ENCODE data around the gene APELA.
A peak's percentile ranks its signal among the peaks of the same experiment; 100 is the strongest.
"Not testable (repeated sequence)": the region's sequence is repeated elsewhere in the genome, so short reads cannot be mapped to it uniquely, and the experiment has no call there.

The APELA gene

GRCh38 chr4:164933244-164933643, 56.3 kb downstream of the APELA start:
- H3K9ac ChIP-seq (ENCODE audit: low read length) = no peak overlapping the region
- H3K27me3 ChIP-seq (replicated peaks; ENCODE audit: insufficient read depth, low read length) = no peaks in the 10 kb centered on the region
- no peaks in the 10 kb centered on the region for H3K36me3 ChIP-seq (replicated peaks; ENCODE audit: insufficient read depth, low read length)
- H2AFZ ChIP-seq (ENCODE audit: low read length) = no peak overlapping the region
- DNase-seq = no peak
- no peaks in the 10 kb centered on the region for H4K20me1 ChIP-seq (ENCODE audit: insufficient read depth, low read length)
- no peak overlapping the region for H3K4me2 ChIP-seq (ENCODE audit: low read depth, low read length)
- no peaks in the 10 kb centered on the region for H3F3A ChIP-seq (ENCODE audit: insufficient read depth, low read length)
- no peaks in the 10 kb centered on the region for H3K9me2 ChIP-seq (replicated peaks; ENCODE audit: insufficient read depth, low read length)
- no peak overlapping the region for H3K4me3 ChIP-seq (ENCODE audit: low read length)
- H3K9me3 ChIP-seq (replicated peaks; ENCODE audit: insufficient read depth, low read length) = no peaks in the 10 kb centered on the region
- peaks cover 22% of the 10 kb centered on the region for H3K4me1 ChIP-seq (ENCODE audit: low read length)
- TF ChIP-seq EZH2 (optimal IDR thresholded peaks at IDR 0.05; ENCODE audit: low read depth, low read length) (no peak), EZH2phosphoT487 (IDR thresholded peaks at IDR 0.05; ENCODE audit: low read length) (no peak), CTCF (IDR thresholded peaks at IDR 0.05; ENCODE audit: low read length) (no peak)
- H3K79me2 ChIP-seq (ENCODE audit: low read length) = no peaks in the 10 kb centered on the region
- H3K27ac ChIP-seq (ENCODE audit: low read length) = no peak overlapping the region

DNA sequence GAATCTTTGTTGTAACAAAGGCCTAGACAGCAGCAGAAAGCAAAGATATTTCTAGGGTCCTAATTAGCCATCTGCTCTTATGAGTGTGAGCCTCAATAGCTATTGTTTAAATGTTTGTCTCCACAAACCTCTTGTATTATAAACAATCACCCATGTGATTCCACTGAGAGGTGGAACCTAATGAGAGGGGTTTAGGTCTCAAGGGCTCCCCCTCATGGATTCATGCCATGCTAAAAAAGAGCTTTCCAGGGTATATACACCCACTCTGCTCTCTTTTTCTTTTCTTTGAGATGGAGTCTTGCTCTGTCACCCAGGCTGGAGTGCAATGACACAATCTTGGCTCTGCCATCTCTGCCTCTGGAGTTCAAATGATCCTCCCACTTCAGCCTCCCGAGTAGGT, 58.4 kb downstream of the APELA start:
- Histone ChIP-seq H3K4me2 (ENCODE audit: low read depth, low read length) (no peak overlapping the region), H3F3A (ENCODE audit: insufficient read depth, low read length) (no peaks in the 10 kb centered on the region), H3K9me2 (replicated peaks; ENCODE audit: insufficient read depth, low read length) (no peaks in the 10 kb centered on the region), H3K79me2 (ENCODE audit: low read length) (no peaks in the 10 kb centered on the region), H3K27me3 (replicated peaks; ENCODE audit: insufficient read depth, low read length) (no peaks in the 10 kb centered on the region), H3K4me1 (ENCODE audit: low read length) (peaks cover 22% of the 10 kb centered on the region), H2AFZ (ENCODE audit: low read length) (no peak overlapping the region), H4K20me1 (ENCODE audit: insufficient read depth, low read length) (no peaks in the 10 kb centered on the region), H3K27ac (ENCODE audit: low read length) (no peak overlapping the region), H3K4me3 (ENCODE audit: low read length) (no peak overlapping the region), H3K36me3 (replicated peaks; ENCODE audit: insufficient read depth, low read length) (no peaks in the 10 kb centered on the region), H3K9ac (ENCODE audit: low read length) (no peak overlapping the region), H3K9me3 (replicated peaks; ENCODE audit: insufficient read depth, low read length) (no peaks in the 10 kb centered on the region)
- peak; percentile 26 for DNase-seq
- TF ChIP-seq EZH2 (optimal IDR thresholded peaks at IDR 0.05; ENCODE audit: low read depth, low read length) (no peak), CTCF (IDR thresholded peaks at IDR 0.05; ENCODE audit: low read length) (peak; percentile 28)

DNA sequence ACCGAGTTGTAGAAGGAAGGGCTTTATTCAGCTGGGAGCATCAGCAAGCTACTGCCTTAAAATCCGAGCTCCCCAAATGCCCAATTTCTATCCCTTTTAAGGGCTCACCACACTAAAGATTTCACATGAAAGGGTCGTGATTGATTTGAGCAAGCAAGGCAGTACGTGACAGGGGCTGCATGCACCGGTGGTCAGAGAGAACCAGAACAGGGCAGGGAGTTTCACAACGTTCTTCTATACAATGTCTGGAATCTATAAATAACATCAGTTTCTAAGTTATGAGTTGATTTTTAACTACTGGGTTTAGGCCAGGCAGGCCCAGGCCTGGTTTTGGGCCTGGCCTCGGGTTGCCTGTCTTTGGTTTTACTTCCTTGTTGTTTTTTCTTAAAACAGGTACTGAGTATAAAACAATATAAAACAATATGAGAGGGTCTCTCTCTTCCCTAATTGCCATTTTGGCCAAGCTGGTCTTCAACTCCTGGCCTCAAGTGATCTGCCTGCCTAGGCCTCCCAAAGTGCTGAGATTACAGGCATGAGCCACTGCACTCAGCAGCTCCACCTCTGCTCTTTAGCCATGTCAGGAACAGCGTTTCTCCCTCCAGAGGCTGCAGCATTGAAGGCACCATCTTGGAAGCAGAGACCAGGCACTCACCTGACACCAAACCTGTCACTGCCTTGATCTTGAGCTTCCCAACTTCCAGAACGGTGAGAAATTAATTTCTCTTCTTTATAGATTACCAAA, 59.1 kb downstream of the APELA start:
- not testable (repeated sequence) for DNase-seq; H3K9me2 ChIP-seq (replicated peaks; ENCODE audit: insufficient read depth, low read length); H3K9ac ChIP-seq (ENCODE audit: low read length); H3K9me3 ChIP-seq (replicated peaks; ENCODE audit: insufficient read depth, low read length); H3K27me3 ChIP-seq (replicated peaks; ENCODE audit: insufficient read depth, low read length); H4K20me1 ChIP-seq (ENCODE audit: insufficient read depth, low read length); H3K36me3 ChIP-seq (replicated peaks; ENCODE audit: insufficient read depth, low read length); H3K27ac ChIP-seq (ENCODE audit: low read length); H3F3A ChIP-seq (ENCODE audit: insufficient read depth, low read length); H3K4me3 ChIP-seq (ENCODE audit: low read length); H3K79me2 ChIP-seq (ENCODE audit: low read length); H3K4me2 ChIP-seq (ENCODE audit: low read depth, low read length)
- H3K4me1 ChIP-seq (ENCODE audit: low read length) = peaks cover 22% of the 10 kb centered on the region
- H2AFZ ChIP-seq (ENCODE audit: low read length) = peak overlapping the region; percentile 43; the same call in 1 of the 2 replicates

DNA sequence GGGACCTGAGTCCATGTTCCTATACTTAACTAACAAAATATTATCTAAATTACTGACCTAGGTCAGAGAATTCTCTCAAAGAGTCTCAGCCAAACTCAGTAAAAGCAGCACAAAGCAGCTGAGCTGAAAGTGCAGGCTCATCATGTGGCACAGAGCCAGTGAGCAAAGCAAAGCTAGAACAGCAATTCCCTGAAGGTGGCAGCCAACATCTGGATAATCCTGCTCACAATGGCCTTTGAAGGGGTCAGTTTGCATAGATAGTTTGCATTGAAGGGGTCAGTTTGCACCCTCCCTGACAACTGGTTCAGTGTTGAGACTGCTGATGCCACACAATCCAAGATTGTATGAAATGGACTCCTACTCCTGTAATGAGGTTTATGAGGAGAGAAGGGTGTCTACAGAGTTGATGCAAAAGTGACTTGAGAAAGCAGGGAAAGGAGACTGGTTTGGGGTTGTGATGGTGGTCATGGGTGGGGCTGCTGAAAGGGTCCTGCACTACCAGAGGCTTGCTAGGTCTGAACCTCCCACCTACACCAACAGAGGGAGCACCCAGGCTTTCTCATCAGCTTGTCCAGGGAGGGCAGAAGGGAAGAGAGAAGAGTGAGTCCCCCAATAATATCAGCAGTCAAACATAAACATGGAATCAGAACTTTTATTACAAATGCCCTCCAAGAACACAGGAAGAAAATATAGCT, 60.7 kb downstream of the APELA start:
- no peak overlapping the region for H3K4me3 ChIP-seq (ENCODE audit: low read length)

More for the DNA sequence above, 60.7 kb downstream of the APELA start:
- Histone ChIP-seq H3K27ac (ENCODE audit: low read length) (no peak overlapping the region), H3K9ac (ENCODE audit: low read length) (no peak overlapping the region), H3K4me1 (ENCODE audit: low read length) (peaks cover 22% of the 10 kb centered on the region), H2AFZ (ENCODE audit: low read length) (peak overlapping the region; percentile 14; the same call in 1 of the 2 replicates), H3K27me3 (replicated peaks; ENCODE audit: insufficient read depth, low read length) (no peaks in the 10 kb centered on the region), H3K9me3 (replicated peaks; ENCODE audit: insufficient read depth, low read length) (no peaks in the 10 kb centered on the region), H4K20me1 (ENCODE audit: insufficient read depth, low read length) (no peaks in the 10 kb centered on the region), H3K79me2 (ENCODE audit: low read length) (no peaks in the 10 kb centered on the region), H3F3A (ENCODE audit: insufficient read depth, low read length) (no peaks in the 10 kb centered on the region), H3K36me3 (replicated peaks; ENCODE audit: insufficient read depth, low read length) (no peaks in the 10 kb centered on the region), H3K9me2 (replicated peaks; ENCODE audit: insufficient read depth, low read length) (no peaks in the 10 kb centered on the region), H3K4me2 (ENCODE audit: low read depth, low read length) (no peak overlapping the region)
- TF ChIP-seq EZH2 (optimal IDR thresholded peaks at IDR 0.05; ENCODE audit: low read depth, low read length) (no peak), EZH2phosphoT487 (IDR thresholded peaks at IDR 0.05; ENCODE audit: low read length) (no peak), CTCF (IDR thresholded peaks at IDR 0.05; ENCODE audit: low read length) (peak; percentile 36)
- DNase-seq = peak; percentile 79

Measured in MM.1S (cell line).